ENCODE results near the gene KLRC2. TPM values are rescaled to one million over a fixed set of nuclear protein-coding genes. Genes with fewer than 3 reads are reported as not detected.

Gene KLRC2
- total RNA-seq, 1 experiment from 2014 or later = not detected

GRCh38 chr12:10385166-10385613, 50.6 kb downstream of the KLRC2 start:
- no peaks in the 10 kb centered on the region for H3K36me3 ChIP-seq (ENCODE audit: control insufficient read depth, insufficient read depth, low read length)
- Mint-ChIP-seq H3K4me3 (ENCODE audit: unreplicated experiment) (peak overlapping the region; percentile 0), H3K36me3 (ENCODE audit: insufficient read depth, unreplicated experiment) (no peaks in the 10 kb centered on the region), H3K4me1 (ENCODE audit: low read depth, unreplicated experiment) (peaks cover 28% of the 10 kb centered on the region), H3K9me3 (ENCODE audit: unreplicated experiment) (peaks cover 37% of the 10 kb centered on the region), H3K27ac (ENCODE audit: unreplicated experiment) (peak overlapping the region; percentile 8), H3K27me3 (ENCODE audit: insufficient read depth, unreplicated experiment) (no peaks in the 10 kb centered on the region)
- BruUV-seq (replicated peaks) = no TSS peak
- ChIA-PET CTCF (interaction anchor here (1.0 to 1.1 kb wide), 2 partner anchors 10 to 19 kb away, joined by 4 to 6 read pairs; no protein-coding TSS in a partner anchor), POLR2A (interaction anchor here (0.5 kb wide), 1 partner anchor 30 kb away, joined by 6 read pairs; no protein-coding TSS in a partner anchor)
- TF ChIP-seq CTCF (IDR thresholded peaks at IDR 0.05; ENCODE audit: insufficient read depth in 1 of 2, low read depth in 1 of 2, low read length in 1 of 2, severe bottlenecking in 1 of 2, unreplicated experiment in 1 of 2) = no peak
- H3K4me1 ChIP-seq = peaks cover 8% of the 10 kb centered on the region; the same call in 1 of the 2 replicates
- H3K9me3 ChIP-seq = no peaks in the 10 kb centered on the region; the same call in 1 of the 2 replicates
- H3K4me3 ChIP-seq (ENCODE audit: low read depth, low read length) = no peak overlapping the region
- intact Hi-C loops (cut with micrococcal nuclease; ENCODE audit: unreplicated experiment) = no loop called here
- peak in 1 of 2 experiments; percentile 53 for DNase-seq
- no peaks in the 10 kb centered on the region for H3K27me3 ChIP-seq (replicated peaks; ENCODE audit: control insufficient read depth, insufficient read depth, low read length)

- Histone ChIP-seq H3K9me3 (no peaks in the 10 kb centered on the region; the same call in 1 of the 2 replicates), H3K4me1 (peaks cover 8% of the 10 kb centered on the region; the same call in 1 of the 2 replicates), H3K4me3 (ENCODE audit: low read depth, low read length) (no peak overlapping the region), H3K27me3 (replicated peaks; ENCODE audit: control insufficient read depth, insufficient read depth, low read length) (no peaks in the 10 kb centered on the region), H3K36me3 (ENCODE audit: control insufficient read depth, insufficient read depth, low read length) (no peaks in the 10 kb centered on the region)
- H3K4me1 Mint-ChIP-seq (ENCODE audit: low read depth, unreplicated experiment) = peaks cover 30% of the 10 kb centered on the region
- POLR2A ChIA-PET = no interaction called here
- CTCF ChIA-PET = no interaction called here
- H3K4me3 Mint-ChIP-seq (ENCODE audit: unreplicated experiment) = no peak overlapping the region
- no peak for TF ChIP-seq CTCF (IDR thresholded peaks at IDR 0.05; ENCODE audit: insufficient read depth in 1 of 2, low read depth in 1 of 2, low read length in 1 of 2, severe bottlenecking in 1 of 2, unreplicated experiment in 1 of 2)
- no peak overlapping the region for H3K27ac Mint-ChIP-seq (ENCODE audit: unreplicated experiment)
- H3K36me3 Mint-ChIP-seq (ENCODE audit: insufficient read depth, unreplicated experiment) = no peaks in the 10 kb centered on the region
- intact Hi-C loops (cut with micrococcal nuclease; ENCODE audit: unreplicated experiment) = no loop called here
- BruUV-seq (replicated peaks) = no TSS peak
- no peak for DNase-seq
- H3K27me3 Mint-ChIP-seq (ENCODE audit: insufficient read depth, unreplicated experiment) = no peaks in the 10 kb centered on the region
- H3K9me3 Mint-ChIP-seq (ENCODE audit: unreplicated experiment) = peaks cover 37% of the 10 kb centered on the region
These were observed 51.6 kb downstream of the KLRC2 start for GRCh38 chr12:10384191-10384590.

GRCh38 chr12:10381928-10382628, 53.7 kb downstream of the KLRC2 start:
- CTCF ChIA-PET = no interaction called here
- H3K4me3 ChIP-seq (ENCODE audit: low read depth, low read length) = no peak overlapping the region
- peaks cover 37% of the 10 kb centered on the region for H3K9me3 Mint-ChIP-seq (ENCODE audit: unreplicated experiment)
- no peaks in the 10 kb centered on the region for H3K36me3 ChIP-seq (ENCODE audit: control insufficient read depth, insufficient read depth, low read length)
- H3K27me3 ChIP-seq (replicated peaks; ENCODE audit: control insufficient read depth, insufficient read depth, low read length) = no peaks in the 10 kb centered on the region
- no peak overlapping the region for H3K27ac Mint-ChIP-seq (ENCODE audit: unreplicated experiment)
- no peak for DNase-seq
- H3K4me1 ChIP-seq = peaks cover 8% of the 10 kb centered on the region; the same call in 1 of the 2 replicates
- POLR2A ChIA-PET = no interaction called here
- TF ChIP-seq CTCF (IDR thresholded peaks at IDR 0.05; ENCODE audit: insufficient read depth in 1 of 2, low read depth in 1 of 2, low read length in 1 of 2, severe bottlenecking in 1 of 2, unreplicated experiment in 1 of 2) = no peak
- no peaks in the 10 kb centered on the region for H3K27me3 Mint-ChIP-seq (ENCODE audit: insufficient read depth, unreplicated experiment)
- no peak overlapping the region for H3K4me3 Mint-ChIP-seq (ENCODE audit: unreplicated experiment)
- peaks cover 30% of the 10 kb centered on the region for H3K4me1 Mint-ChIP-seq (ENCODE audit: low read depth, unreplicated experiment)
- BruUV-seq (replicated peaks) = no TSS peak
- intact Hi-C loops (cut with micrococcal nuclease; ENCODE audit: unreplicated experiment) = no loop called here
- H3K36me3 Mint-ChIP-seq (ENCODE audit: insufficient read depth, unreplicated experiment) = no peaks in the 10 kb centered on the region
- H3K9me3 ChIP-seq = no peaks in the 10 kb centered on the region; the same call in 1 of the 2 replicates

Other genes starting within 250 kb of the KLRC2 start
- gene GABARAPL1, start 223.1 kb downstream of the KLRC2 start, total RNA-seq (2022) = 106 TPM in 2 replicates
- 0.05 and 0.23 TPM in 2 replicates for gene KLRD1, start 128.1 kb downstream of the KLRC2 start, total RNA-seq (2022)
- 0.18 and 0.28 TPM in 2 replicates for gene KLRK1, start 46.0 kb downstream of the KLRC2 start, total RNA-seq (2022)
- gene KLRC4, start 26.3 kb downstream of the KLRC2 start, total RNA-seq (2022) = not detected in 2 replicates
- not detected in 2 replicates for gene KLRC3, start 15.4 kb downstream of the KLRC2 start, total RNA-seq (2022)
- not detected in 2 replicates for gene KLRC1, start 17.4 kb upstream of the KLRC2 start, total RNA-seq (2022)
- gene EIF2S3B, start 69.9 kb upstream of the KLRC2 start, total RNA-seq (2022) = 0.73 and 1.1 TPM in 2 replicates
- 134 and 137 TPM in 2 replicates for gene MAGOHB, start 177.6 kb upstream of the KLRC2 start, total RNA-seq (2022)
- gene STYK1, start 238.0 kb upstream of the KLRC2 start, total RNA-seq (2022) = 4.5 and 4.9 TPM in 2 replicates